Suprapubic skin (tissue), 3 donors: ENCODE measurements around the gene EPHA5.

Experiments
- CTCF ChIP-seq, 2 donors: fragments of 200-600 bp in 1 of 2; fragments of 450-650 bp in 1 of 2; sonication (generic) in 1 of 2; IDR thresholded peaks; one replicate each; pipeline ENCODE4 v1.5.1; 2016 to 2019; ENCODE audit warnings: antibody characterized with exemption in 2 of 2, mild to moderate bottlenecking in 1 of 2, moderate library complexity in 1 of 2
- POLR2A ChIP-seq, 2 donors: fragments of 450-650 bp; IDR thresholded peaks; one replicate each; pipeline ENCODE4 v1.6.1; 2017; ENCODE audit warnings: antibody characterized with exemption in 2 of 2, mild to moderate bottlenecking in 2 of 2, moderate library complexity in 2 of 2

DNA sequence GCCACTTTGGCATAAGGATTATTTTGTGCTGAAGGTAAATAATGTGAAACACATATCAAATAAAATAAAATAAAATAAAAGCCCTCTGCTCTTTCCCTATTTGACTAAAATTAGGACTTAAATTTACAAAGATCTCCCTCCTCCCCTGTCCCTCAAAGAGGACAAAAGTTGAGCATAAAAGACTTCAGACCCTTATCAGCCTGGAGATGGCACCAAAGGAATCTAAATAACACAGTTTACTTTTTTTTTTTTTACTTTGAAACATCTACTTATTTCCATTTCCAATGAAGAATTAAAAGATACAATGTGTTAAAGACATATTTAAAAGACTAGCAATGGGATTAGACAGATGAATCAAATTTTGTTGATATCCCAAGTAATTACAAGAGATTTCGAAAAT is 89.7 kb downstream of the EPHA5 start:
- TF ChIP-seq POLR2A (IDR thresholded peaks at IDR 0.05) (no peak), CTCF (IDR thresholded peaks at IDR 0.05) (no peak)
